GM19328 (cell line): Measurements from ENCODE around the gene INAFM2.

ENCODE experiments used
- ATAC-seq: cut with Tn5 transposase; IDR thresholded peaks from one replicate; pipeline ENCODE4 v1.9.1; 2021; ENCODE audit warnings: mild to moderate bottlenecking, moderate library complexity; ENCODE audit not compliant: unreplicated experiment

INAFM2 gene

DNA sequence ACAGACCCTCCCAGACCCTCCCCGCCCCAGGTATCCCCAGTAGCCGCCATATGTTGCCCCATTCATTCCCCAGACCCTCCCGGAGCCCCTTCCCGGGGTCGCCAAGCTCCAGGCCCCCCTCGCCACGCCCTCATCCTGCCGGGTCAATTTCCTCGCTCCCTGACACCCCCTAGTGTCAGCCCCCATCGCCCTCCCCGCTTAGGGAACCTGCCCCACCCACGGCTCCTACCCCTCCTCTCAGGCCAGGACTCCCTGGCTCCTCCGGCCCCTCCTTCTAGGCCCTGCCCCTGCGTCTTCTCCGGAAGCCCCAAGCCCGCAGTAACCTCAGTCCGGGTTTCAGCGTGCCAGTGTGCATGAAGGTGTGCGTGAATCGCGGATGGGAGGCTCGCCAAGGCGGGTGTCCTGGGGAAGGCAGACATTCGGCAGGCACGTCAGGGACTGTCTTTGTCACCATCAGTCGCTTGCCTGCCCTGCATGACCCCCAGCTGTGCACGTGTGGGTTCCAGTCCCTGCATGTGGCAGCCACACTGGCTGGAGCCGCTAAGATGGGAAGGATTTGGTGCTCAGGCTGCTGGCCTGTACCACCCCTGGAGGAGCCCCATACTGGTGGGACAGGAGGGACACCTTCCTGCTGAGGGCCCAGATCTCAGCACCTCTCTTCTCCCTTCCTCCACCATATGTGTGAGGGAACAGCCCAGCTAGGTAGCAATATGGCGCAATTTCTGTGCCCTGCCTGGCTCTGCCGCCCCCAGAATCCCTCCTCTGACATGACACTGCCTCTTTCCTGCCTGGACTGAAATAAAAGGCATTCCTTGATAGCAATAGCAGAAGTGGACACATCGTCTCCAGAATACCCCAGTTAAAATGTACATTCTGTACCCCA lies 35.2 kb downstream of the INAFM2 start:
- ATAC-seq = no peak

DNA sequence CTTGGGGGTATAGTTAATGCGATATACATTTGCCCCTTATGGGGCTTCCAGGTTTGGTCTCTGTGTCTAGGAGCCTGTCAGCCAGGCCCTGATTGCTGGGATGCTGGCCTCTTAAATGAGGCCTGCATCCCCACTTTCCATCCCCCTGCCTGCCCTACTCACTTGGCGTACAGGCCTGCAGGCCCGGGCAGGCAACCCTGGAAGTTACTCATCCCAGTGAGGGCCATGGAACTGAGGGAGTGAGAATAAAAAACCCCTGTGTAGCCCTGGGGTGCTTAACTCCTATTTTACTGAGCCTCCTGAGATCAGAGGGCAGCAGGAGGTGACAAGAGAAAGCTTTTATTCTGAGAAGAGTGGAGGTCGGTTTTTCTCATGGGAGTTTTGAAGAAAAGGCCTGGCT lies 36.5 kb downstream of the INAFM2 start:
- no peak for ATAC-seq

DNA sequence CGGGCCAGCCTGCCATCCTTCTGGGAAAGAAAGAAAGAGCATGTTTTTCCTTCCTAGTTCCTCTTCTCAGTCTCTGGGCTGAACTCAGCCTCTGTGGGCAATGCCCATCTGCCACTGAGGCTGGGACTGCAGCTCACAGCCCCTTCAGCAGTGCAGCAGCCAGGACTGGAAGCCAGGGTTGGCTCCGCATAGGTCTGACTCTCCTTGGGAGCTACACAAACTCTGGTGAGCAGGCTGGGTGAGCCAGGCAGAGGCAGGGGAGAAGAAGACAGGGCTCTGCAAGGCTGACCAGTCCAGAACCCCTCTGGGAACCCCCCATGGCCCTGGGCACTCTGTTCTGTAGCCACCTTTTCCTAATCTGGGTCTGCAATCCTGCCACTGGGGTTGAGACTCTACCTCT lies 38.1 kb downstream of the INAFM2 start:
- ATAC-seq = no peak

DNA sequence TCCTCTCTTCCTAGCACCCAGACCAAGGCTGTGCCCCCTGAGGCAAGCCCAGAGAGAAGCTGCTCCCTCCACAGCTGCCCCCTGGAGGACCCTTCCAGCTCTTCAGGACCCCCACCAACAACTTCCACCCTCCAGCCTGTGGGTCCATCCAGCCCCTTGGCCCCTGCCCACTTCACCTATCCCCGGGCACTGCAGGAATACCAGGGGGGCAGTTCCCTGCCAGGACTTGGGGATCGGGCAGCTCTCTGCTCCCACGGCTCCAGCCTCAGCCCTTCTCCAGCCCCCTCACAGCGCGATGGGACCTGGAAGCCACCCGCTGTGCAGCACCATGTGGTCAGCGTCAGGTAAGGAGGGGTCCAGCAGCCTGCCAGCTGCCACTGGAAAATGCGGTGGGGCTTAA lies 40.1 kb downstream of the INAFM2 start:
- no peak for ATAC-seq

DNA sequence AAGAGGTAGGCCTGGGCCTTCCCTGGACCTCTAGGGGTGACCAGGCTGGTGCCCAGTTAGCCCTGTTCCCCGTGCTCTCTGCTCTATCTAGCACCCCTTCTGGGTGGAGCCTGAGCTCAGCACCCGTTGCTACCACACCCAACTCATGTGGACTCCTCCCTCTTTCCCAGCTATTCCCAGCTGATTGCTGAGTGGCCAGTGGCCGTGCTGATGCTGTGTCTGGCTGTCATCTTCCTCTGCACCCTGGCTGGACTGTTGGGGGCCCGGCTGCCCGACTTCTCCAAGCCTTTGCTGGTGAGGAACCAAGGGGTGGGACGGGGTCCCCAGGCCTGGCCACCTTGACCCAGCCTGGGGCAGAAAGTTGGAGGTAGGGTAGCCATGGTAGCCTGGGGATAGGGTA lies 40.8 kb downstream of the INAFM2 start:
- ATAC-seq = no peak

DNA sequence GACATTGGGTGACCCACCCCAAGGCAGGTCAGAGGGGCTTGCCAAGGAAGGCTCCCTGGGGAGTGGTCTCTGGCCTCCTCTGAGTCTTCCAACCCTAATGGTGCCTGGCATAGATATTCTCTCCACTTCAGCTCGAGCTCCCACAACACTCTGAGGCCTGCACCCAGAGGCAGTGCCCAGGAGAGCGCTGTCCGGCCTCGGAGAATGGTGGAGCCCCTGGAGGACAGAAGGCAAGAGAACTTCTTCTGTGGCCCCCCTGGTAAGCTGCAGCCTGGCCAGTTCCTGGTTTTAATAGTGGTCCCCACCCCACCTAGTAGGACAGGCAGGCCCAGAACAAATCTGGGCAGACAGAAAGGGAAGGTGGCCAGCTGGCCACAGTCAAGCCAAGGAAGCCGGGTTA lies 41.5 kb downstream of the INAFM2 start:
- no peak for ATAC-seq

DNA sequence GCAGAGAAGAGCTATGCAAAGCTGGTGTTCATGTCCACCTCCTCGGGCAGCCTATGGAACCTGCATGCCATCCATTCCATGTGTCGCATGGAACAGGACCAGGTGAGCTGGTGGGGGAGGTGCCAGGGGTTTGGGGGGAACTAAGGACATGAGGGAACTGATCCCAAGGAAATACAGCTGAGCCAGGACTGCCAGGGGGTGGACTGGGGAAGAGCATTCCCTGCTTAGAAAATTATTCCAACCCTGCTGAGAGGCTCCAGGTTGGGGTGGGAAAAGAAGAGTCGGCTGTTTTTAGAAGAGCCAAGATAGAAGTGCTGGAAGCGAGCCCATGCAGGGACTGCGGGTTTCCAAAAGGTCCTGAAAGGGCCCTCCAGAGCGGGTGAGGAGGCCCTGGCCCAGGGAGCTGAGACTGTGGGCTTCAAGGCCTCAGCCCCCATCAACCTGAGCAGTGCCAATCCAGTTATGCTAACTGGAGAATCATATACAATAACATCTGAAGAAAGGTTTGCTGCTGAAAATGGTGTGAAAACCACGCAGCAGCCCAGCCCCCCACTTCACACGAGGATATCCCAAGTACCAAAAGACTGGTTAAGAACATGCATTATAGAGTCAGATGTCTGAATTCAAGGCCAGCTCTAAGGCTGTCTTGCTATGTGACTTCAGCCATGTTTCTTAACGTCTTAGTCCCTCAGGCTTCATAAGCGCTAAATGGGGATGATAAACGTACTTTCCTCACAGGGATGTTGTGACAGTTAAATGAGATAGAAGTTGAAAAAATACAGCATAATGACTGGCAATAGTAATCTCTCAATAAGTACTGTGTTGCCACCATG lies 42.3 kb downstream of the INAFM2 start:
- no peak for ATAC-seq

DNA sequence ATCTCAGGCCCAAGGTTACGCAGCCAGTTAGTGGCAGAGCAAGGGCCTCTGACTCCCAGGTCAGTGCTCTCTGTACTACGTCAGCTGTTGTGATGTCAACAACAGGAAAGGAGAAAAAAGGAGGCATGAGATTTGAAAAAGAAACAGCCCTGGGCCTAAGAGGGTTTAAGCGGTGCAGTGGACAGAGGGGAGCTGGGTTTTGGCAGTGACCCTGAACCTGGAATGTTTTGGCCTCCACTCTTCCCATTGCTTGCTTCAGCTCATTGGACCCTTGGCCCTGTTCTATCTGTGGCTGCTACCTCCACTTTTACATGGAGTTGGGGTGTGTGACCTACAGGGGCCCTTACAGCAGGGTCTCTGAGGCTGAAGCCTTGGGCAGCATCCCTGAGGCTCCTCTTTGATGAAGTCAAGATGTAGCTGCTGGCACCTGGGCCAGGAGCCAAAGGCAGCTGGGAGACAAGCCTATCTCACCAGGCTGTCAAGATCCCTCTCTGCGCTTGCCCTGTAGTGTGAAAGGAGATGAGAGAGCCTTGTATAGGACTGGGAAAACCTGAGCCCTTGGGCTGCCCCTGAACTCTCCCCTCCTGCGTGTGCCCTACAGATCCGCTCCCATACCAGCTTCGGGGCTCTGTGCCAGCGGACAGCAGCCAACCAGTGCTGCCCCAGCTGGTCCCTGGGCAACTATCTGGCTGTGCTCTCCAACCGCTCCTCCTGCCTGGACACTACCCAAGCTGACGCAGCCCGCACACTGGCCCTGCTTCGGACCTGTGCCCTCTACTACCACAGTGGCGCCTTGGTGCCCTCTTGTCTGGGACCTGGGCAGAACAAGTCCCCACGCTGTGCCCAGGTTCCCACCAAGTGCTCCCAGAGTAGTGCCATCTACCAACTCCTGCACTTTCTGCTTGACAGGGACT lies 43.2 kb downstream of the INAFM2 start:
- no peak for ATAC-seq

DNA sequence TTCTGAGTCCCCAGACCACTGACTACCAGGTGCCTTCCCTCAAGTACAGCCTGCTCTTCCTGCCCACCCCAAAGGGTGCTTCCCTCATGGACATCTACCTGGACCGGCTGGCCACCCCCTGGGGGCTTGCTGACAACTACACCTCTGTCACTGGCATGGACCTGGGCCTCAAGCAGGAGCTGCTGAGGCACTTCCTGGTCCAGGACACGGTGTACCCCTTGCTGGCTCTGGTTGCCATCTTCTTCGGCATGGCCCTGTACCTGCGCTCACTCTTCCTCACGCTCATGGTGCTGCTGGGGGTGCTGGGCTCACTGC lies 43.8 kb downstream of the INAFM2 start:
- ATAC-seq = no peak

DNA sequence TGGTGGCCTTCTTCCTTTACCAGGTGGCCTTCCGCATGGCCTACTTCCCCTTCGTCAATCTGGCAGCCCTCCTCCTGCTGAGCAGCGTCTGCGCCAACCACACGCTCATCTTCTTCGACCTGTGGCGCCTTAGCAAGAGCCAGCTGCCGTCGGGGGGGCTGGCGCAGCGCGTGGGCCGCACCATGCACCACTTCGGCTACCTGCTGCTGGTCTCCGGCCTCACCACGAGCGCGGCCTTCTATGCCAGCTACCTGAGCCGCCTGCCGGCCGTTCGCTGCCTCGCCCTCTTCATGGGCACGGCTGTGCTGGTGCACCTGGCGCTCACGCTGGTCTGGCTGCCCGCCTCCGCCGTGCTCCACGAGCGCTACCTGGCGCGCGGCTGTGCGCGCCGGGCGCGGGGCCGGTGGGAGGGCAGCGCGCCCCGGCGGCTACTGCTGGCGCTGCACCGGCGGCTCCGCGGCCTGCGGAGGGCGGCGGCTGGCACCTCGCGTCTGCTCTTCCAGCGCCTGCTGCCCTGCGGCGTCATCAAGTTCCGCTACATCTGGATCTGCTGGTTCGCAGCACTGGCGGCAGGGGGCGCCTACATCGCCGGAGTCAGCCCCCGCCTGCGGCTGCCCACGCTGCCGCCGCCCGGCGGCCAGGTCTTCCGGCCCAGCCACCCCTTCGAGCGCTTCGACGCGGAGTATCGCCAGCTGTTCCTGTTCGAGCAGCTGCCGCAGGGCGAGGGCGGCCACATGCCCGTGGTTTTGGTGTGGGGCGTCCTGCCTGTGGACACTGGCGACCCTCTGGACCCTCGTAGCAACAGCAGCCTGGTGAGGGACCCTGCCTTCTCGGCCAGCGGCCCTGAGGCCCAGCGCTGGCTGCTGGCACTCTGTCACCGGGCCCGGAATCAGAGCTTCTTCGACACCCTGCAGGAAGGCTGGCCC lies 44.5 kb downstream of the INAFM2 start:
- ATAC-seq = peak; percentile 71

DNA sequence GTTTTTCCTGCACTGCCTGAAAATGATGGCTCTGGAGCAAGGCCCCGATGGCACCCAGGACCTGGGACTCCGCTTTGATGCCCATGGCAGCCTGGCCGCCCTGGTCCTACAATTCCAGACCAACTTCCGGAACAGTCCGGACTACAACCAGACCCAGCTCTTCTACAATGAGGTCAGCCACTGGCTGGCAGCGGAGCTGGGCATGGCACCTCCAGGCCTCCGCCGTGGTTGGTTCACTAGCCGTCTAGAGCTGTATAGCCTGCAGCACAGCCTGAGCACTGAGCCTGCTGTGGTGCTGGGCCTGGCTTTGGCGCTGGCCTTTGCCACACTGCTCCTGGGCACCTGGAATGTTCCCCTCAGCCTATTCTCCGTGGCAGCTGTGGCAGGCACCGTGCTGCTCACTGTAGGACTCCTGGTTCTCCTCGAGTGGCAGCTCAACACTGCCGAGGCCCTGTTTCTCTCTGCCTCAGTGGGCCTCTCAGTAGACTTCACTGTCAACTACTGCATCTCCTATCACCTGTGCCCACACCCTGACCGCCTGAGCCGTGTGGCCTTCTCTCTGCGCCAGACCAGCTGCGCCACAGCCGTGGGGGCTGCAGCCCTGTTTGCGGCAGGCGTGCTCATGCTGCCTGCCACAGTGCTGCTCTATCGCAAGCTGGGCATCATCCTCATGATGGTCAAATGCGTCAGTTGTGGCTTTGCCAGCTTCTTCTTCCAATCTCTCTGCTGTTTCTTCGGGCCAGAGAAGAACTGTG lies 45.4 kb downstream of the INAFM2 start:
- ATAC-seq = no peak

DNA sequence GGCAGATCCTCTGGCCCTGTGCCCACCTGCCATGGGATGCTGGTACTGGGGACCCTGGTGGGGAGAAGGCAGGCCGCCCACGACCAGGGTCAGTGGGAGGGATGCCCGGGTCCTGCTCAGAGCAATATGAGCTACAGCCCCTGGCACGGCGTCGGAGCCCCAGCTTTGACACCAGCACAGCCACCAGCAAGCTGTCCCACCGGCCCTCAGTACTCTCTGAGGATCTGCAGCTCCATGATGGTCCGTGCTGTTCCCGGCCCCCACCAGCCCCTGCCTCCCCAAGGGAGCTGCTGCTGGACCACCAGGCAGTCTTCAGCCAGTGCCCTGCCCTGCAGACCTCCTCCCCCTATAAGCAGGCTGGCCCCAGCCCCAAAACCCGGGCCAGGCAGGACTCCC lies 46.0 kb downstream of the INAFM2 start:
- ATAC-seq = no peak

DNA sequence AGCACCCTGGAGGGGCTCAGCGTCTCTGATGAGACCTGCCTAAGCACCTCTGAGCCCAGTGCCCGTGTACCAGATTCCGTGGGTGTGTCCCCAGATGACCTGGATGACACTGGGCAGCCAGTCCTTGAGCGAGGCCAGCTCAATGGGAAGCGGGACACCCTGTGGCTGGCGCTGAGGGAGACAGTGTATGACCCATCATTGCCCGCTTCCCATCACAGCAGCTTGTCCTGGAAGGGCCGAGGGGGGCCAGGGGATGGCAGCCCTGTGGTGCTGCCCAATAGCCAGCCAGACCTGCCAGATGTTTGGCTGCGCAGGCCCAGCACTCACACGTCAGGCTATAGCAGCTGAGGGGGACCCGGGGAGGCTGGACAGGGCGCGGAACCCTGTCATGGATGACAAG lies 46.5 kb downstream of the INAFM2 start:
- ATAC-seq = no peak

DNA sequence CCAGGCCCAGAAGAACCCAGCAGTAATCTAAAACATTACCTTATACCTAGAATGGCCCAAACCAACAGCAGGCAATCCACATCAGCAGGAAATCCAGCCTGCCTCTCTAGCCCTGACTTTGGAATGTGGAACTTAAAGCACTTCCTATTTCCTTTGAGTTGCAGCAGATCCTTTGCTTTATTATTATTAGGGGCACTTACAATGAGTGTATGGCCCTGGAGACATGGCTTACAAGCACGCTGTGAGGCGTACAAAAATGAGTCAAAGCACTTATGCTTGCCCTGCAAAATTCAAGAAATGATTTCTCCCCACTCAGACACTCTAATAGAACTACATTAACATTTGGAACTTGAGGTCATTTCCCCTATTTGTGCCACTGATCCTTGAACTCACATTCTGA lies 49.5 kb downstream of the INAFM2 start:
- no peak for ATAC-seq
